ENCODE measurements around the gene EEF1A1.
A peak's percentile ranks its signal among the peaks of the same experiment; 100 is the strongest.

Gene EEF1A1

DNA sequence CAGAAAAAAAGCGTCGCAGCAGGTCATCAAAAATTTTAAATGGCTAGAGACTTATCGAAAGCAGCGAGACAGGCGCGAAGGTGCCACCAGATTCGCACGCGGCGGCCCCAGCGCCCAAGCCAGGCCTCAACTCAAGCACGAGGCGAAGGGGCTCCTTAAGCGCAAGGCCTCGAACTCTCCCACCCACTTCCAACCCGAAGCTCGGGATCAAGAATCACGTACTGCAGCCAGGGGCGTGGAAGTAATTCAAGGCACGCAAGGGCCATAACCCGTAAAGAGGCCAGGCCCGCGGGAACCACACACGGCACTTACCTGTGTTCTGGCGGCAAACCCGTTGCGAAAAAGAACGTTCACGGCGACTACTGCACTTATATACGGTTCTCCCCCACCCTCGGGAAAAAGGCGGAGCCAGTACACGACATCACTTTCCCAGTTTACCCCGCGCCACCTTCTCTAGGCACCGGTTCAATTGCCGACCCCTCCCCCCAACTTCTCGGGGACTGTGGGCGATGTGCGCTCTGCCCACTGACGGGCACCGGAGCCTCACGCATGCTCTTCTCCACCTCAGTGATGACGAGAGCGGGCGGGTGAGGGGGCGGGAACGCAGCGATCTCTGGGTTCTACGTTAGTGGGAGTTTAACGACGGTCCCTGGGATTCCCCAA, at the start of gene EEF1A1 (continued):
- TF ChIP-seq, protein P1, sequence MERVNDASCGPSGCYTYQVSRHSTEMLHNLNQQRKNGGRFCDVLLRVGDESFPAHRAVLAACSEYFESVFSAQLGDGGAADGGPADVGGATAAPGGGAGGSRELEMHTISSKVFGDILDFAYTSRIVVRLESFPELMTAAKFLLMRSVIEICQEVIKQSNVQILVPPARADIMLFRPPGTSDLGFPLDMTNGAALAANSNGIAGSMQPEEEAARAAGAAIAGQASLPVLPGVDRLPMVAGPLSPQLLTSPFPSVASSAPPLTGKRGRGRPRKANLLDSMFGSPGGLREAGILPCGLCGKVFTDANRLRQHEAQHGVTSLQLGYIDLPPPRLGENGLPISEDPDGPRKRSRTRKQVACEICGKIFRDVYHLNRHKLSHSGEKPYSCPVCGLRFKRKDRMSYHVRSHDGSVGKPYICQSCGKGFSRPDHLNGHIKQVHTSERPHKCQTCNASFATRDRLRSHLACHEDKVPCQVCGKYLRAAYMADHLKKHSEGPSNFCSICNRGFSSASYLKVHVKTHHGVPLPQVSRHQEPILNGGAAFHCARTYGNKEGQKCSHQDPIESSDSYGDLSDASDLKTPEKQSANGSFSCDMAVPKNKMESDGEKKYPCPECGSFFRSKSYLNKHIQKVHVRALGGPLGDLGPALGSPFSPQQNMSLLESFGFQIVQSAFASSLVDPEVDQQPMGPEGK (tag by site-specific recombination; IDR thresholded peaks at IDR 0.05), result peak; percentile 91
- TF ChIP-seq, protein P2, sequence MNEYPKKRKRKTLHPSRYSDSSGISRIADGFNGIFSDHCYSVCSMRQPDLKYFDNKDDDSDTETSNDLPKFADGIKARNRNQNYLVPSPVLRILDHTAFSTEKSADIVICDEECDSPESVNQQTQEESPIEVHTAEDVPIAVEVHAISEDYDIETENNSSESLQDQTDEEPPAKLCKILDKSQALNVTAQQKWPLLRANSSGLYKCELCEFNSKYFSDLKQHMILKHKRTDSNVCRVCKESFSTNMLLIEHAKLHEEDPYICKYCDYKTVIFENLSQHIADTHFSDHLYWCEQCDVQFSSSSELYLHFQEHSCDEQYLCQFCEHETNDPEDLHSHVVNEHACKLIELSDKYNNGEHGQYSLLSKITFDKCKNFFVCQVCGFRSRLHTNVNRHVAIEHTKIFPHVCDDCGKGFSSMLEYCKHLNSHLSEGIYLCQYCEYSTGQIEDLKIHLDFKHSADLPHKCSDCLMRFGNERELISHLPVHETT (tag by site-specific recombination; IDR thresholded peaks at IDR 0.05), result no peak; the same call in 1 of the 2 replicates
- peak; percentile 83; the same call in 1 of the 2 replicates for TF ChIP-seq ZNF2 (tag by site-specific recombination; IDR thresholded peaks at IDR 0.05)
- no peak for TF ChIP-seq ZNF214 (tag by site-specific recombination; IDR thresholded peaks at IDR 0.05; ENCODE audit: borderline replicate concordance)
- TF ChIP-seq GLIS1 (tag by site-specific recombination; IDR thresholded peaks at IDR 0.05), result no peak
- no peak for TF ChIP-seq IKZF3 (tag by site-specific recombination; IDR thresholded peaks at IDR 0.05)
- 0 out of 2 replicates have a peak, but pooled peaks have one; percentile 31 for TF ChIP-seq KLF7 (tag by site-specific recombination; IDR thresholded peaks at IDR 0.05; ENCODE audit: borderline replicate concordance)
- no peak for TF ChIP-seq SCRT2 (tag by site-specific recombination; IDR thresholded peaks at IDR 0.05)
- TF ChIP-seq PRDM1 (tag by site-specific recombination; IDR thresholded peaks at IDR 0.05), result peak; percentile 89
- TF ChIP-seq ZNF610 (tag by site-specific recombination; IDR thresholded peaks at IDR 0.05; ENCODE audit: borderline replicate concordance), result peak; percentile 67
- TF ChIP-seq, protein P3, sequence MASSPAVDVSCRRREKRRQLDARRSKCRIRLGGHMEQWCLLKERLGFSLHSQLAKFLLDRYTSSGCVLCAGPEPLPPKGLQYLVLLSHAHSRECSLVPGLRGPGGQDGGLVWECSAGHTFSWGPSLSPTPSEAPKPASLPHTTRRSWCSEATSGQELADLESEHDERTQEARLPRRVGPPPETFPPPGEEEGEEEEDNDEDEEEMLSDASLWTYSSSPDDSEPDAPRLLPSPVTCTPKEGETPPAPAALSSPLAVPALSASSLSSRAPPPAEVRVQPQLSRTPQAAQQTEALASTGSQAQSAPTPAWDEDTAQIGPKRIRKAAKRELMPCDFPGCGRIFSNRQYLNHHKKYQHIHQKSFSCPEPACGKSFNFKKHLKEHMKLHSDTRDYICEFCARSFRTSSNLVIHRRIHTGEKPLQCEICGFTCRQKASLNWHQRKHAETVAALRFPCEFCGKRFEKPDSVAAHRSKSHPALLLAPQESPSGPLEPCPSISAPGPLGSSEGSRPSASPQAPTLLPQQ (tag by site-specific recombination; IDR thresholded peaks at IDR 0.05), result 0 out of 2 replicates have a peak, but pooled peaks have one; percentile 14
- TF ChIP-seq, protein P4, sequence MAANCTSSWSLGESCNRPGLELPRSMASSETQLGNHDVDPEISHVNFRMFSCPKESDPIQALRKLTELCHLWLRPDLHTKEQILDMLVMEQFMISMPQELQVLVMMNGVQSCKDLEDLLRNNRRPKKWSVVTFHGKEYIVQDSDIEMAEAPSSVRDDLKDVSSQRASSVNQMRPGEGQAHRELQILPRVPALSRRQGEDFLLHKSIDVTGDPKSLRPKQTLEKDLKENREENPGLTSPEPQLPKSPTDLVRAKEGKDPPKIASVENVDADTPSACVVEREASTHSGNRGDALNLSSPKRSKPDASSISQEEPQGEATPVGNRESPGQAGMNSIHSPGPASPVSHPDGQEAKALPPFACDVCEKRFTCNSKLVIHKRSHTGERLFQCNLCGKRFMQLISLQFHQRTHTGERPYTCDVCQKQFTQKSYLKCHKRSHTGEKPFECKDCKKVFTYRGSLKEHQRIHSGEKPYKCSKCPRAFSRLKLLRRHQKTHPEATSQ (tag by site-specific recombination; IDR thresholded peaks at IDR 0.05), result no peak
- TF ChIP-seq, protein P5, sequence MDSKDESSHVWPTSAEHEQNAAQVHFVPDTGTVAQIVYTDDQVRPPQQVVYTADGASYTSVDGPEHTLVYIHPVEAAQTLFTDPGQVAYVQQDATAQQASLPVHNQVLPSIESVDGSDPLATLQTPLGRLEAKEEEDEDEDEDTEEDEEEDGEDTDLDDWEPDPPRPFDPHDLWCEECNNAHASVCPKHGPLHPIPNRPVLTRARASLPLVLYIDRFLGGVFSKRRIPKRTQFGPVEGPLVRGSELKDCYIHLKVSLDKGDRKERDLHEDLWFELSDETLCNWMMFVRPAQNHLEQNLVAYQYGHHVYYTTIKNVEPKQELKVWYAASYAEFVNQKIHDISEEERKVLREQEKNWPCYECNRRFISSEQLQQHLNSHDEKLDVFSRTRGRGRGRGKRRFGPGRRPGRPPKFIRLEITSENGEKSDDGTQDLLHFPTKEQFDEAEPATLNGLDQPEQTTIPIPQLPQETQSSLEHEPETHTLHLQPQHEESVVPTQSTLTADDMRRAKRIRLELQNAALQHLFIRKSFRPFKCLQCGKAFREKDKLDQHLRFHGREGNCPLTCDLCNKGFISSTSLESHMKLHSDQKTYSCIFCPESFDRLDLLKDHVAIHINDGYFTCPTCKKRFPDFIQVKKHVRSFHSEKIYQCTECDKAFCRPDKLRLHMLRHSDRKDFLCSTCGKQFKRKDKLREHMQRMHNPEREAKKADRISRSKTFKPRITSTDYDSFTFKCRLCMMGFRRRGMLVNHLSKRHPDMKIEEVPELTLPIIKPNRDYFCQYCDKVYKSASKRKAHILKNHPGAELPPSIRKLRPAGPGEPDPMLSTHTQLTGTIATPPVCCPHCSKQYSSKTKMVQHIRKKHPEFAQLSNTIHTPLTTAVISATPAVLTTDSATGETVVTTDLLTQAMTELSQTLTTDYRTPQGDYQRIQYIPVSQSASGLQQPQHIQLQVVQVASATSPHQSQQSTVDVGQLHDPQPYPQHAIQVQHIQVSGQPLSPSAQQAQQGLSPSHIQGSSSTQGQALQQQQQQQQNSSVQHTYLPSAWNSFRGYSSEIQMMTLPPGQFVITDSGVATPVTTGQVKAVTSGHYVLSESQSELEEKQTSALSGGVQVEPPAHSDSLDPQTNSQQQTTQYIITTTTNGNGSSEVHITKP (tag by site-specific recombination; IDR thresholded peaks at IDR 0.05), result no peak; the same call in 1 of the 2 replicates
- TF ChIP-seq ZNF37A (tag by site-specific recombination; IDR thresholded peaks at IDR 0.05), result no peak
- peak; percentile 56; the same call in 1 of the 2 replicates for TF ChIP-seq GLI2 (tag by site-specific recombination; IDR thresholded peaks at IDR 0.05; ENCODE audit: borderline replicate concordance, low read depth)
- no peak for TF ChIP-seq ZNF548 (tag by site-specific recombination; IDR thresholded peaks at IDR 0.05)
- TF ChIP-seq, protein P6, sequence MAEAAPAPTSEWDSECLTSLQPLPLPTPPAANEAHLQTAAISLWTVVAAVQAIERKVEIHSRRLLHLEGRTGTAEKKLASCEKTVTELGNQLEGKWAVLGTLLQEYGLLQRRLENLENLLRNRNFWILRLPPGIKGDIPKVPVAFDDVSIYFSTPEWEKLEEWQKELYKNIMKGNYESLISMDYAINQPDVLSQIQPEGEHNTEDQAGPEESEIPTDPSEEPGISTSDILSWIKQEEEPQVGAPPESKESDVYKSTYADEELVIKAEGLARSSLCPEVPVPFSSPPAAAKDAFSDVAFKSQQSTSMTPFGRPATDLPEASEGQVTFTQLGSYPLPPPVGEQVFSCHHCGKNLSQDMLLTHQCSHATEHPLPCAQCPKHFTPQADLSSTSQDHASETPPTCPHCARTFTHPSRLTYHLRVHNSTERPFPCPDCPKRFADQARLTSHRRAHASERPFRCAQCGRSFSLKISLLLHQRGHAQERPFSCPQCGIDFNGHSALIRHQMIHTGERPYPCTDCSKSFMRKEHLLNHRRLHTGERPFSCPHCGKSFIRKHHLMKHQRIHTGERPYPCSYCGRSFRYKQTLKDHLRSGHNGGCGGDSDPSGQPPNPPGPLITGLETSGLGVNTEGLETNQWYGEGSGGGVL (tag by site-specific recombination; IDR thresholded peaks at IDR 0.05), result no peak
- TF ChIP-seq ZNF555 (tag by site-specific recombination; conservative IDR thresholded peaks at IDR 0.05), result no peak
- TF ChIP-seq, protein P7, sequence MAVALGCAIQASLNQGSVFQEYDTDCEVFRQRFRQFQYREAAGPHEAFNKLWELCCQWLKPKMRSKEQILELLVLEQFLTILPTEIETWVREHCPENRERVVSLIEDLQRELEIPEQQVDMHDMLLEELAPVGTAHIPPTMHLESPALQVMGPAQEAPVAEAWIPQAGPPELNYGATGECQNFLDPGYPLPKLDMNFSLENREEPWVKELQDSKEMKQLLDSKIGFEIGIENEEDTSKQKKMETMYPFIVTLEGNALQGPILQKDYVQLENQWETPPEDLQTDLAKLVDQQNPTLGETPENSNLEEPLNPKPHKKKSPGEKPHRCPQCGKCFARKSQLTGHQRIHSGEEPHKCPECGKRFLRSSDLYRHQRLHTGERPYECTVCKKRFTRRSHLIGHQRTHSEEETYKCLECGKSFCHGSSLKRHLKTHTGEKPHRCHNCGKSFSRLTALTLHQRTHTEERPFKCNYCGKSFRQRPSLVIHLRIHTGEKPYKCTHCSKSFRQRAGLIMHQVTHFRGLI (tag by site-specific recombination; IDR thresholded peaks at IDR 0.05), result no peak
- peak; percentile 67 for TF ChIP-seq ZXDB (tag by site-specific recombination; IDR thresholded peaks at IDR 0.05)
- TF ChIP-seq ZNF510 (tag by site-specific recombination; IDR thresholded peaks at IDR 0.05; ENCODE audit: insufficient replicate concordance), result no peak
- no peak for TF ChIP-seq RBAK (tag by site-specific recombination; IDR thresholded peaks at IDR 0.05)
- TF ChIP-seq, protein P8, sequence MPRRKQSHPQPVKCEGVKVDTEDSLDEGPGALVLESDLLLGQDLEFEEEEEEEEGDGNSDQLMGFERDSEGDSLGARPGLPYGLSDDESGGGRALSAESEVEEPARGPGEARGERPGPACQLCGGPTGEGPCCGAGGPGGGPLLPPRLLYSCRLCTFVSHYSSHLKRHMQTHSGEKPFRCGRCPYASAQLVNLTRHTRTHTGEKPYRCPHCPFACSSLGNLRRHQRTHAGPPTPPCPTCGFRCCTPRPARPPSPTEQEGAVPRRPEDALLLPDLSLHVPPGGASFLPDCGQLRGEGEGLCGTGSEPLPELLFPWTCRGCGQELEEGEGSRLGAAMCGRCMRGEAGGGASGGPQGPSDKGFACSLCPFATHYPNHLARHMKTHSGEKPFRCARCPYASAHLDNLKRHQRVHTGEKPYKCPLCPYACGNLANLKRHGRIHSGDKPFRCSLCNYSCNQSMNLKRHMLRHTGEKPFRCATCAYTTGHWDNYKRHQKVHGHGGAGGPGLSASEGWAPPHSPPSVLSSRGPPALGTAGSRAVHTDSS (tag by site-specific recombination; IDR thresholded peaks at IDR 0.05), result peak; percentile 57

All from HEK293 (cell line).